ENCODE data around the gene EHD1. TPM values are rescaled to one million over a fixed set of nuclear protein-coding genes. Genes with fewer than 3 reads are reported as not detected.
A peak's percentile ranks its signal among the peaks of the same experiment; 100 is the strongest.

The EHD1 gene
- total and polyA plus RNA-seq, 2 of the 4 experiments (the other 2 are of a cell fraction): 107 to 209 TPM

DNA sequence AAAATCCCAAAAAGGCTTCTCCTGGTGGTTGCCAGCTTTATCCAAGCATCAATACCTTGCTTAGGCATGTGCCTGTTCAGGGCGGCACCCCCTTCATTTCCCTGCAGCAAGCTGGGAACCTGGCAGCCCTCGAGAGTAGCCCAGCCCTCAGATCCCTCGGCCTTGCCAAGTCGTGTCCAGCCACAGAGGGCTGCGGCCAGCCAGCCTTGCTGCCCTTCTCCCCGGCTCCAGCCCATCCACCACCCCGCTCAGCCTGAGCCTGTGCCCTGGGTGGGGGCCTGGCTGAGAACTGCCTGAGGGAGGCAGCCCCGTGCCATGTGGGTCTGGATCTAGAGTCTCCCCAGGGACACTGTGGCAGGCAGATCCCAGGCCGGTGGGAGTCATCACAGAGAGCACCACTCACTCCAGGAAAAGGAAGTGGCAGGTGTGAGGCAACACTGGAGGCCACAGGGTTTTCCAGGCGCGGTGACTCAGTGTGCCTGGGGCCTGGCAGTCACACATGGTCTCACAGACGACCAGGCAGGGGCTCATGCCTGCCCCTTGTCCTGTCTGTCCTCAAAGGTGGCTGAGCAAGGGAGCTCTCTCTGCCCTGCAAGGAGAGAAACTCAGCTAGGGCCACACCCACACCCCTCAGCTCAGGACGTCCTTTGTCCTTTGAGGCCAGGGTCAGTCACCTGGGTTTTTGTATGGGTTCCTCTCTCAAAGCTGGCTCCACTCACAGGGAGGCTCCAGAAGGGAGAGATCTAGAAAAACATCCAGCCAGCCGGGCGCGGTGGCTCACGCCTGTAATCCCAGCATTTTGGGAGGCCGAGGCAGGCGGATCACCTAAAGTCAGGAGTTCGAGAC, 21.8 kb downstream of the EHD1 start (continued):
- TF ChIP-seq MAZ (IDR thresholded peaks at IDR 0.05; ENCODE audit: borderline replicate concordance, low read depth, low read length) (peak; percentile 48; the same call in 1 of the 2 replicates), NFE2L2 (IDR thresholded peaks at IDR 0.05; ENCODE audit: low read depth, low read length) (no peak)

DNA sequence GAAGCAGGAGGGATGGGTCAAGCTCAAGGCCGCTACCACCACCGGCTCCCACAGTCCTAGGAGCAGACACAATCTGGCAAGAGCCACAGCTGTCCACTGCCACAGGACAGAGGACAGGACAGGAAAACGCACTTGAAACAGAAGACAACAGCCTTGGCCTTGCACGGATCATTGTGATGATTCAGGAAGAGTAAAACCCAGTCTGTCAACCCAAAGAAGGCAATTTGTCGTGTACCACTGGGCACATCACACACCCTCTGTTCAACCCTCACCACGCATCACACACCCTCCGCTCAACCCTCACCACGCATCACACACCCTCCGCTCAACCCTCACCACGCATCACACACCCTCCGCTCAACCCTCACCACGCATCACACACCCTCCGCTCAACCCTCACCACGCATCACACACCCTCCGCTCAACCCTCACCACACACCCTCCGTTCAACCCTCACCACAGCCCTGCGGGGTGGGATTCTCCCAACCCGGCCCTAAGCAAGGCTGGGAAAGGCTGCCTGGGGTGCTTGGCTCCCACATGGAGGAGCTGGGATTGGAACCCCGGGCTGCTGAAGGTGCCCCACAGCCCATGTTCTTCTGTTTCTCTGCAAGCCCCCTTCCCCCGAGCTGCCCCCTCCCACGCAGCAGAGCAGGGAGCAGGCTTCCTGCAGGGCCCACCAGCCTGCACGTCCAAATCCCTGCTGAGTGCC, 22.7 kb downstream of the EHD1 start:
- ATAC-seq (ENCODE audit: low read depth): no peak
- Histone ChIP-seq H4K91ac (ENCODE audit: insufficient read depth, low read depth, low read length) (peak overlapping the region; percentile 97), H2BK15ac (ENCODE audit: low read depth, low read length) (peak overlapping the region; percentile 99), H2AK5ac (ENCODE audit: low read depth, low read length) (peak overlapping the region; percentile 100), H3K56ac (ENCODE audit: extremely low read depth, insufficient read depth, low read length) (peak overlapping the region; percentile 66), H3K9ac (ENCODE audit: low read depth, low read length) (no peak overlapping the region), H3K36me3 (ENCODE audit: control insufficient read depth, insufficient read depth, low read length) (peaks cover 52% of the 10 kb centered on the region), H3K79me1 (ENCODE audit: low read depth in 1 of 2, low read length in 2 of 2) (peaks cover 28 to 85% of the 10 kb centered on the region in 2 experiments), H3K9me1 (ENCODE audit: insufficient read depth, low read length) (peaks cover 25% of the 10 kb centered on the region), H2AK9ac (replicated peaks; ENCODE audit: low read depth, low read length, poor library complexity) (peak overlapping the region; percentile 97), H2AFZ (replicated peaks; ENCODE audit: low read length, poor library complexity) (peak overlapping the region; percentile 82), H4K5ac (ENCODE audit: low read depth, low read length) (peak overlapping the region; percentile 7), H4K20me1 (ENCODE audit: insufficient read depth, low read length) (peaks cover 5% of the 10 kb centered on the region; the same call in 1 of the 2 replicates), H3K14ac (replicated peaks; ENCODE audit: low read depth, low read length) (peak overlapping the region; percentile 98), H3K4me3 (ENCODE audit: insufficient read depth, low read depth, low read length) (no peak overlapping the region), H3K4ac (ENCODE audit: low read depth, low read length) (peak overlapping the region; percentile 99), H3K23ac (ENCODE audit: low read depth, low read length) (peak overlapping the region; percentile 85; the same call in 1 of the 2 replicates), H2BK20ac (ENCODE audit: low read depth, low read length) (peak overlapping the region; percentile 93), H3K27me3 (ENCODE audit: control insufficient read depth, insufficient read depth, low read length) (no peaks in the 10 kb centered on the region), H3K4me1 (ENCODE audit: control insufficient read depth, insufficient read depth, low read length) (peaks cover 29% of the 10 kb centered on the region), H2BK5ac (ENCODE audit: low read depth, low read length, poor library complexity, severe bottlenecking) (peak overlapping the region; percentile 85), H2BK120ac (ENCODE audit: low read depth, low read length) (peak overlapping the region; percentile 95), H3K27ac (ENCODE audit: insufficient read depth, low read length) (peak overlapping the region; percentile 74), H3K9me3 (ENCODE audit: control insufficient read depth, insufficient read depth, low read length) (no peaks in the 10 kb centered on the region), H3K18ac (ENCODE audit: low read depth, low read length) (peak overlapping the region; percentile 22), H3K4me2 (ENCODE audit: low read depth, low read length) (no peak overlapping the region), H4K8ac (ENCODE audit: low read depth in 2 of 2, low read length in 2 of 2) (peak overlapping the region; percentile 78 to 96)
- ChIA-PET CTCF (interaction anchor here (1.0 kb wide), 1 partner anchor 32 kb away, joined by 4 read pairs; no protein-coding TSS in a partner anchor), POLR2A (ENCODE audit: unreplicated experiment) (no interaction called here)
- dilution Hi-C loops (cut with HindIII; ENCODE audit: low sequenced_read_pairs, unreplicated experiment): no loop called here
- intact Hi-C loops (cut with micrococcal nuclease): loop anchor here (2.0 kb wide), 1 partner anchor 61 kb away; the partner anchor contains the start of gene ATG2A
- no peak for DNase-seq
- in situ Hi-C loops (cut with MboI; ENCODE audit: low sequenced_read_pairs): no loop called here
- no TSS peak for BruUV-seq (replicated peaks)
- TF ChIP-seq RAD21 (IDR thresholded peaks at IDR 0.05; ENCODE audit: low read length) (no peak), CHD1 (IDR thresholded peaks at IDR 0.05; ENCODE audit: low read depth, low read length) (no peak), MAFK (IDR thresholded peaks at IDR 0.05; ENCODE audit: low read depth, low read length) (no peak), MXI1 (IDR thresholded peaks at IDR 0.05; ENCODE audit: borderline replicate concordance, low read depth, low read length) (no peak), CEBPB (IDR thresholded peaks at IDR 0.05; ENCODE audit: low read depth, low read length) (no peak)
- 89% methylated on average over 5 of the region's 22 CpGs; no CpG with 5 or more reads in 1 of the 2 experiments for WGBS, 2 experiments (ENCODE audit: extremely low coverage in 2 of 2, insufficient read length in 1 of 2)

Measured in IMR-90 (cell line).